Stimulated activated CD8-positive, alpha-beta memory T cell treated with anti-CD3 and anti-CD28 coated beads, Interleukin-12 subunit alpha, Interleukin-12 subunit beta, amount 100 ng/mL, for 4 hours (primary cell): ENCODE data around the gene CLIC4.
"Not testable (repeated sequence)": the region's sequence is repeated elsewhere in the genome, so short reads cannot be mapped to it uniquely, and the experiment has no call there.

Experiments
- DNase-seq: peaks from one replicate; pipeline ENCODE4 v3.0.0-alpha.2; 2020; ENCODE audit warnings: low read depth

The CLIC4 gene

GRCh38 chr1:24875991-24876506 lies 130.8 kb downstream of the CLIC4 start:
- no peak for DNase-seq

- no peak for DNase-seq
Measured at GRCh38 chr1:24878045-24878444, 132.8 kb downstream of the CLIC4 start.

GRCh38 chr1:24878775-24879742 lies 133.8 kb downstream of the CLIC4 start:
- no peak for DNase-seq

- no peak for DNase-seq
Measured at GRCh38 chr1:24881034-24881433, 135.8 kb downstream of the CLIC4 start.

- no peak for DNase-seq
Measured at GRCh38 chr1:24884751-24885150, 139.5 kb downstream of the CLIC4 start.

- no peak for DNase-seq
Measured at GRCh38 chr1:24886241-24886640, 141.0 kb downstream of the CLIC4 start.

GRCh38 chr1:24888061-24888970 lies 143.1 kb downstream of the CLIC4 start:
- no peak for DNase-seq

- DNase-seq: no peak
Measured at GRCh38 chr1:24888971-24889676, 143.9 kb downstream of the CLIC4 start.

- DNase-seq: no peak
Measured at GRCh38 chr1:24890887-24891286, 145.6 kb downstream of the CLIC4 start.

GRCh38 chr1:24891367-24891766 lies 146.1 kb downstream of the CLIC4 start:
- not testable (repeated sequence) for DNase-seq

GRCh38 chr1:24892188-24893153 lies 147.2 kb downstream of the CLIC4 start:
- DNase-seq: no peak

GRCh38 chr1:24893431-24893830 lies 148.2 kb downstream of the CLIC4 start:
- DNase-seq: no peak
